T47D (cell line): ENCODE measurements around the gene GHR.
A peak's percentile ranks its signal among the peaks of the same experiment; 100 is the strongest.

Experiments
- DNase-seq, 2 experiments: peaks; one replicate each; pipeline versions ENCODE4 v3.0.0 to v3.0.0-alpha.2; 2011 to 2012; ENCODE audit warnings: low read depth in 1 of 2, low spot score in 1 of 2
- JUND ChIP-seq: IDR thresholded peaks from 2 replicates; pipeline ENCODE4 v1.6.1; 2012; ENCODE audit warnings: low read depth
- in situ Hi-C: cut with HindIII; loops from 2 replicates; pipeline ENCODE4 v1.10.0; 2016; ENCODE audit warnings: low sequenced_read_pairs, low pct_unique_long_range_greater_than_20kb

Gene GHR

GRCh38 chr5:42591015-42591414 lies 167.8 kb downstream of the GHR start:
- no peak for TF ChIP-seq JUND
- no peak for DNase-seq
- in situ Hi-C loops: no loop called here

- in situ Hi-C loops: no loop called here
- TF ChIP-seq JUND: no peak
- DNase-seq: no peak
Measured at GRCh38 chr5:42592401-42593140, 169.3 kb downstream of the GHR start.

- TF ChIP-seq JUND: no peak
- in situ Hi-C loops: no loop called here
- no peak for DNase-seq
Measured at GRCh38 chr5:42593591-42593990, 170.4 kb downstream of the GHR start.

GRCh38 chr5:42595597-42595996 lies 172.4 kb downstream of the GHR start:
- no peak for DNase-seq
- TF ChIP-seq JUND: no peak
- in situ Hi-C loops: no loop called here

GRCh38 chr5:42596817-42597216 lies 173.6 kb downstream of the GHR start:
- peak in 1 of 2 experiments; percentile 74 for DNase-seq
- no peak for TF ChIP-seq JUND
- in situ Hi-C loops: no loop called here

GRCh38 chr5:42597318-42597937 lies 174.2 kb downstream of the GHR start:
- in situ Hi-C loops: no loop called here
- DNase-seq: no peak
- no peak for TF ChIP-seq JUND

- peak in 1 of 2 experiments; percentile 89 for DNase-seq
- TF ChIP-seq JUND: peak; percentile 69; the same call in 1 of the 2 replicates
- in situ Hi-C loops: no loop called here
Measured at GRCh38 chr5:42598311-42598710, 175.1 kb downstream of the GHR start.

- peak in 1 of 2 experiments; percentile 93 for DNase-seq
- TF ChIP-seq JUND: peak; percentile 89
- in situ Hi-C loops: no loop called here
Measured at GRCh38 chr5:42599106-42599505, 175.9 kb downstream of the GHR start.

- TF ChIP-seq JUND: peak; percentile 93
- in situ Hi-C loops: no loop called here
- peak in 1 of 2 experiments; percentile 98 for DNase-seq
Measured at GRCh38 chr5:42600441-42600840, 177.2 kb downstream of the GHR start.

GRCh38 chr5:42604171-42604711 lies 181.0 kb downstream of the GHR start:
- peak; percentile 88 for TF ChIP-seq JUND
- peak in 1 of 2 experiments; percentile 99 for DNase-seq
- in situ Hi-C loops: no loop called here

GRCh38 chr5:42605490-42605889 lies 182.3 kb downstream of the GHR start:
- no peak for TF ChIP-seq JUND
- in situ Hi-C loops: no loop called here
- peak in 1 of 2 experiments; percentile 45 for DNase-seq

GRCh38 chr5:42606464-42606869 lies 183.2 kb downstream of the GHR start:
- peak in 1 of 2 experiments; percentile 69 for DNase-seq
- no peak for TF ChIP-seq JUND
- in situ Hi-C loops: no loop called here

GRCh38 chr5:42611437-42611836 lies 188.2 kb downstream of the GHR start:
- DNase-seq: no peak
- in situ Hi-C loops: no loop called here
- TF ChIP-seq JUND: no peak
